GM10248 (cell line): Measurements from ENCODE around the gene JMJD1C.

Source experiments
- CTCF ChIA-PET: fragments of 300-600 bp; sonication (Branson Sonifier 250); formaldehyde crosslinking; extraction: SDS; loops from one replicate; lab custom pipeline; 2021; ENCODE audit warnings: antibody characterized with exemption; lab: Yijun Ruan, JAX
- POLR2A ChIA-PET: fragments of 350-650 bp; sonication (Branson Sonifier 250); formaldehyde crosslinking; extraction: SDS; loops from one replicate; lab custom pipeline; 2020; ENCODE audit warnings: antibody characterized with exemption; lab: Yijun Ruan, JAX
- DNase-seq: peaks from one replicate; pipeline ENCODE4 v3.0.0; 2012; ENCODE audit errors: extremely low spot score
- CTCF ChIP-seq: IDR thresholded peaks from 2 replicates; pipeline ENCODE4 v1.5.1; 2012; ENCODE audit warnings: mild to moderate bottlenecking, low read depth; ENCODE audit errors: extremely low read depth, missing control alignments, control extremely low read depth

Gene JMJD1C

GRCh38 chr10:63415640-63416244, 50.0 kb downstream of the JMJD1C start:
- CTCF ChIA-PET: interaction anchor here (0.7 kb wide), 1 partner anchor 75 kb away, joined by 3 read pairs; no protein-coding TSS in a partner anchor
- no peak for TF ChIP-seq CTCF
- POLR2A ChIA-PET: no interaction called here
- DNase-seq: no peak

- POLR2A ChIA-PET: interaction anchor here (0.7 kb wide), 1 partner anchor 74 kb away, joined by 5 read pairs; no protein-coding TSS in a partner anchor
- CTCF ChIA-PET: no interaction called here
- DNase-seq: no peak
- no peak for TF ChIP-seq CTCF
Measured at GRCh38 chr10:63414481-63415260, 51.1 kb downstream of the JMJD1C start.

GRCh38 chr10:63413429-63413828, 52.3 kb downstream of the JMJD1C start:
- TF ChIP-seq CTCF: no peak
- POLR2A ChIA-PET: no interaction called here
- no peak for DNase-seq
- CTCF ChIA-PET: no interaction called here

DNA sequence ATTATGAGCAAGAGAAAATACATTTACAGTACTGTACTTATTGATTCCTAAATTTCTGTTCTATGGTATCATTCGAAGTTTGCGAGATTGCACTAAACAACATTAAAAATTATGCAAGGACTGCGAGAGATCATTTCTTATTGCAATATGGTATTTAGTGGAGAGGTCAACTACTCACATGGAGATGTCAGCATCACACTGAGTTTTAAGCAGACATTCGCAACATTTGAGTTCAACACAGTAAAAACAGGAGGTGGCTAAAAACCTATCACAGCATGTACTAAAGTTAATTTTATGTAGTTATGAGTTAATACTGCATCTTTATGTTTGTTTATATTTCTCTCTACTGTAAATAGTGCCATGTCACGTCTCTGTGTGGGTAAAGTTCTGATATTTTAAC, 53.5 kb downstream of the JMJD1C start:
- CTCF ChIA-PET: interaction anchor here (1.0 to 1.4 kb wide), 2 partner anchors 41 to 43 kb away, joined by 3 to 4 read pairs; no protein-coding TSS in a partner anchor
- POLR2A ChIA-PET: interaction anchor here (0.7 kb wide), 1 partner anchor 92 kb away, joined by 12 read pairs; no protein-coding TSS in a partner anchor
- TF ChIP-seq CTCF: no peak
- DNase-seq: no peak

GRCh38 chr10:63410633-63411032, 55.1 kb downstream of the JMJD1C start:
- TF ChIP-seq CTCF: no peak
- CTCF ChIA-PET: no interaction called here
- DNase-seq: no peak
- POLR2A ChIA-PET: no interaction called here

- no peak for DNase-seq
- POLR2A ChIA-PET: no interaction called here
- CTCF ChIA-PET: interaction anchor here (1.6 kb wide), 1 partner anchor 13 kb away, joined by 4 read pairs; no protein-coding TSS in a partner anchor
- TF ChIP-seq CTCF: no peak
Measured at GRCh38 chr10:63409465-63410027, 56.2 kb downstream of the JMJD1C start.
